DMS114 treated with DMSO at 0.1 percent for 48 hours (cell line): Measurements from ENCODE around the gene HOXC9.

Experiments used
- DNase-seq: peaks from one replicate; lab custom pipeline; 2025; ENCODE audit not compliant: unreplicated experiment; lab: John Stamatoyannopoulos, UW

The HOXC9 gene

DNA sequence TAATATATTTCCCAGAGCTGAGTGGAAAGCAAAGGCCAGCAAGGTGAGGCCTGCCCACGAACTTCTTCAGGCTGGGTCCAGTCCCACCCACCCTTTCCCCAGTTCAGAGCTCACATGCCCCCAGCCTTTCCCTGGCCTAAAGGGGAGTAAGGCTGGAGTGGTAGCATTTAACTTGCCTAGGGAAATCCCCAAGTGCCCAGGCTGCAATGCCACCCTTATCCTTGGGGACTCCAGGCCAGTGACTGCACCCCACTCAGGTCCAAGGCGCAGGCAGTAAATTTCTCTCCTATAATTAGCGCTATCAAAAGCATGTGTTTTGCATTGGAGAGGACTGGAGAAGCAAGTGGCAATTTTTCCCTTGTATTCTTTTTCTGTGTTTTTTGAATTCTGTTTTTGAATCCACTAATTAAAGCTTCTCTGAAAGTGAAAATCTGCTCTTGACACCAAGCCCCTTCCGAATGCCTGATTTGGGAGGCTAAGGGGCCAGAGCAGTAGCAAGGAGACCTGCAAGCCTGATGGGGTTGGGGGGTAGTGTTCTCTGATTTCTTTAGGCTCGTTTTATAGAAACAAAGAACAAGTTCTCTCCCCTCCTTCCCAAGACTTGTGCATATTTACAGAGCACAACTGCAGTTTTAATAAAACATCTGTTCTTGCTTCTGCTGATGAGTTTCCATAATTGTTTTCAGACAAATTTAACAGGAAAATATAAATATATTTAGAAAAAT is 24.8 kb downstream of the HOXC9 start:
- no peak for DNase-seq

- no peak for DNase-seq
Measured at GRCh38 chr12:54025499-54026405, 25.8 kb downstream of the HOXC9 start.

DNA sequence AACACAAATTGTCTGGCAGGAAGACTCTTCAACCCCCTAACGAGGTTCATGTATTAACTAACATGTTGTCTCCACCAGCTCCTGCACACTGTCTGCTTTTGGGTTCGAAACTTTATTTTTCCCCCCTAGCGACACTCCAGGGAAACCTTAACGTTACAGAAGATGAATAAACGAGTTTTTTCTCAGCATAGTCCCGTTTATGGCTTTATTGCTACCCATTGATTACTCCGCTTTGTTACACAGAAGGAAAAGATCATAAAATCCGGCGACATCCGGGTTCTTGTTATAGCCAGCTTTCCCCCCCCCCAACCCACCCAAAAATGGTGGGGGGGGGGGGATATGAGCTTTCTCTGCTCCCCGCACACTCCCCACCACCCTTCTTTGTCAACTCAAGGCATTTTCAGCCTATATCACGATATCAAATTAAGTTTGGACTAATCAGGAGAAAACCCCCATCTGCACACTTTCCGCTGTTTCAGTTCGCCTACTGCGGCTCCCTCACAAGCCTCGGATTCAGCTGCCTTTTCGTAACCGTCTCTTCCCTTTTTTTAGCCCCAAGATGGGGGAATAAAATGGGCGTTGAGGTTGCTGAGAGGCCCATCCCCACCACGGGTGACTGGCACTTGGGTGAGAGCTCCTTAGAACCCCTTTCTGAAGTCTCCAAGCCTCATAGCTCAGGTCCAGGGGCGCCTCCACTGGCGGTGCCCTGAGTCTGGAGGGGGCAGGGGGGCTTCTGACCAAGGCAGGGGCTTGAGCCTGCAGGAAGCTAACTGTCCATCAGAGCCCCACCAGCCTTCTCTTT is 26.9 kb downstream of the HOXC9 start:
- no peak for DNase-seq

DNA sequence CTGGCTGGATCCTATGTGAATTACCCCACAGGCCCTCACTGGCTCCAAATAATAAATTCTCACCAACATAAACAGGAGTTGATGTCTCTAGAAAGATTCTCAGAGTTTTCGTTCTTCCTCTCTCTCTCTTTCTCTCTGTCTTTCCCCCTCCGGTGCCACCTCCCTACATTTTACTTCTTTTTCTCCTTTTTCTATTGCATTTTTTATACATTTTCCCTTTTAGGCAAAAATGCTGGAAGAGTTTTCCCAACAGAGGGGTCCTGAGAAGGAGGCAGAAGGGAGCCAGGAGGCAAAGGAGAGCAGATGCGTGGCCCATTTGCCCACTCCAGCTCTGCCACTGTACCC is 27.5 kb downstream of the HOXC9 start:
- DNase-seq, result no peak

DNA sequence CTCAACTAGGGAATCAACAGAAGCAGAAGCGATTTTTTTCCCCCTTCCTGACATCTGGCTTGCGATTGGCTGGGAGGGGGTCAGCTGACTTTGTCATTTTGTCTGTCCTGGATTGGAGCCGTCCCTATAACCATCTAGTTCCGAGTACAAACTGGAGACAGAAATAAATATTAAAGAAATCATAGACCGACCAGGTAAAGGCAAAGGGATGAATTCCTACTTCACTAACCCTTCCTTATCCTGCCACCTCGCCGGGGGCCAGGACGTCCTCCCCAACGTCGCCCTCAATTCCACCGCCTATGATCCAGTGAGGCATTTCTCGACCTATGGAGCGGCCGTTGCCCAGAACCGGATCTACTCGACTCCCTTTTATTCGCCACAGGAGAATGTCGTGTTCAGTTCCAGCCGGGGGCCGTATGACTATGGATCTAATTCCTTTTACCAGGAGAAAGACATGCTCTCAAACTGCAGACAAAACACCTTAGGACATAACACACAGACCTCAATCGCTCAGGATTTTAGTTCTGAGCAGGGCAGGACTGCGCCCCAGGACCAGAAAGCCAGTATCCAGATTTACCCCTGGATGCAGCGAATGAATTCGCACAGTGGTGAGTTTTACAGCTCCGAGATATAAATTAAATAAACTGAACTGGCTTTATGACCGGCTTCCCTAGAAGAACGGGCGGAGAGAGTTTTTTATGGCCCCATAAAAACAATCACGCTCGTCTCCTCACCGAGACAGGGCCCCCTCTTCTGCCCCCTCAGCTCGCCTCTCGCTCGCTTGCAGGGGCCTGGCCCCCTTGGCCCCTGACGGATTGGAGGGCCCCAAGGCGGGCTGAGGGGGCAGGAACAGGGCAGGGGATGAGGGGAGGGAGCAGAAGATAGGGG is 28.6 kb downstream of the HOXC9 start, which contains the start of gene HOXC6:
Gene HOXC6, plus strand, starts transcription at position 127 of the 888 bp plus-strand sequence. Its CDS starts 82 bp downstream, at position 209.
- no peak for DNase-seq

DNA sequence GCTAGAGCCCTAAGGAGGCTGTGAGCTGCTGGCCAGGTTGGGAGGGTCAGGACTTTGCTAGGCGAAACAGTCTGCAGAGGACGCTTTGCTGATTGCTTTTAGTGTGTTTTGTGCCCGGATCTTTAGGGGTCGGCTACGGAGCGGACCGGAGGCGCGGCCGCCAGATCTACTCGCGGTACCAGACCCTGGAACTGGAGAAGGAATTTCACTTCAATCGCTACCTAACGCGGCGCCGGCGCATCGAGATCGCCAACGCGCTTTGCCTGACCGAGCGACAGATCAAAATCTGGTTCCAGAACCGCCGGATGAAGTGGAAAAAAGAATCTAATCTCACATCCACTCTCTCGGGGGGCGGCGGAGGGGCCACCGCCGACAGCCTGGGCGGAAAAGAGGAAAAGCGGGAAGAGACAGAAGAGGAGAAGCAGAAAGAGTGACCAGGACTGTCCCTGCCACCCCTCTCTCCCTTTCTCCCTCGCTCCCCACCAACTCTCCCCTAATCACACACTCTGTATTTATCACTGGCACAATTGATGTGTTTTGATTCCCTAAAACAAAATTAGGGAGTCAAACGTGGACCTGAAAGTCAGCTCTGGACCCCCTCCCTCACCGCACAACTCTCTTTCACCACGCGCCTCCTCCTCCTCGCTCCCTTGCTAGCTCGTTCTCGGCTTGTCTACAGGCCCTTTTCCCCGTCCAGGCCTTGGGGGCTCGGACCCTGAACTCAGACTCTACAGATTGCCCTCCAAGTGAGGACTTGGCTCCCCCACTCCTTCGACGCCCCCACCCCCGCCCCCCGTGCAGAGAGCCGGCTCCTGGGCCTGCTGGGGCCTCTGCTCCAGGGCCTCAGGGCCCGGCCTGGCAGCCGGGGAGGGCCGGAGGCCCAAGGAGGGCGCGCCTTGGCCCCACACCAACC is 29.8 kb downstream of the HOXC9 start:
- DNase-seq, result no peak

- no peak for DNase-seq
Measured at GRCh38 chr12:54030442-54030801, 30.5 kb downstream of the HOXC9 start.

GRCh38 chr12:54030889-54031471 is 31.0 kb downstream of the HOXC9 start:
- DNase-seq, result no peak

DNA sequence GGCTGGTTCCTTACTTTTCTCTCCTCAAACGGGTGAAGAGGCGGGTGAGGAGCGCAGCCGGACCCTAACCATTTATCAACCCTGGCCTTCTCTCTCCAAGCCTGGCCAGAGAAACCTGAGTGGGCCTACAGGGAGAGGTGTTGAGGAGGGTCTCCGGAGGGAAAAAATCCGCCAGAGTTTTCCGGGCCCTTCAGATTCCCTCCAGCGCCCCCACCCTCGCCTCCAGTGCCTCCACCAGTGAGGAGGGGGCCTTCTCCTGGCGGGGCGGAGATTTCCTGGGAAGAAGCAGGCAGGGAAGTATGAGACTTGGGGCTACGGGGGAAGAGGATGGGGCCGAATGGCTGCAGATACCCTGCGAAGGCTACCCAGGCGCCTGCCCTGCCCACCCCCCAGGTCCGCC is 31.5 kb downstream of the HOXC9 start:
- no peak for DNase-seq

- DNase-seq, result no peak
Measured at GRCh38 chr12:54032086-54032619, 32.2 kb downstream of the HOXC9 start.

- peak; percentile 56 for DNase-seq
Measured at GRCh38 chr12:54032627-54033100, 32.7 kb downstream of the HOXC9 start, which contains the start of gene HOXC5. Gene HOXC5, plus strand, starts transcription at chr12:54033050. Its CDS starts 73 bp downstream, at chr12:54033123.

GRCh38 chr12:54033106-54033979 is 33.4 kb downstream of the HOXC9 start:
- no peak for DNase-seq

GRCh38 chr12:54033980-54034784 is 34.2 kb downstream of the HOXC9 start:
- DNase-seq, result no peak

DNA sequence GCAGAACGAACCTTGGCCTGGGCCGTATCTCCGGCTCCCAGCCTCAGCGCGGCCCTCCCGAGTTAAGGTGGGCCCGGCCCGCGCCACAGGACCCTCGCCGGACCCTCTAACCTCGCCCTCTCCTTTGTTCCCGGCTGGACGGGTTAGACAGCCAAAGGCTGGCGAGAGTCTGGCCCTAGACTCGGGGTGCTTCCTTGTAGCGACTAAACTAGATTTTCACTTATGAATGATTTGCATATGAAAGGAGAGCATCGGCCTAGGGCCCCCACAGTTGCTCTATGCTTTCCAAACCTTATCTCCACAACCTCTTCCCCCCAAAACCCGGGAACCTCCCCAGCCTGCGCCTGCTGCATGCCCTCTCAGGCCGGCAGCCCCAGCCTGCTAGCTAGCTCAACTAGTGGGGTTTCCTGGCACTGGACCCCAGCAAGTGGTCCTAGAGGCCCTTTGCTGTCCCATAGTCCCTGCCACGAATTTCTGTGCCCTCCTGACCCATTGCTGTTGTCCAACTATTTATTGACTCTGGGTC is 34.9 kb downstream of the HOXC9 start:
- DNase-seq, result no peak

GRCh38 chr12:54035568-54036264 is 35.8 kb downstream of the HOXC9 start:
- no peak for DNase-seq
